Measurements from ENCODE around the gene GRB2.

Gene GRB2

GRCh38 chr17:75356260-75356937, 49.1 kb downstream of the GRB2 start:
- H3K4me1 ChIP-seq: peaks cover 25% of the 10 kb centered on the region
- H3K79me2 ChIP-seq: peaks cover 45% of the 10 kb centered on the region
- TF ChIP-seq CTCF (IDR thresholded peaks at IDR 0.05): no peak
- no peaks in the 10 kb centered on the region for H3K9me3 ChIP-seq (ENCODE audit: control insufficient read depth, low read length)
- H3K36me3 ChIP-seq (ENCODE audit: control insufficient read depth, insufficient read depth, low read length): no peaks in the 10 kb centered on the region
- no peak overlapping the region for H2AFZ ChIP-seq
- no peak overlapping the region for H3K4me3 ChIP-seq (ENCODE audit: low read depth, low read length)
- H3K4me2 ChIP-seq (ENCODE audit: low read length): no peak overlapping the region
- H3K27me3 ChIP-seq (ENCODE audit: control insufficient read depth, insufficient read depth, low read length): no peaks in the 10 kb centered on the region
- no peak overlapping the region for H3K27ac ChIP-seq
- H3K9ac ChIP-seq: no peak overlapping the region

GRCh38 chr17:75353176-75353575, 52.3 kb downstream of the GRB2 start:
- H3K4me1 ChIP-seq: peaks cover 15% of the 10 kb centered on the region
- H3K9me3 ChIP-seq (ENCODE audit: control insufficient read depth, low read length): no peaks in the 10 kb centered on the region

GRCh38 chr17:75352079-75352569, 53.4 kb downstream of the GRB2 start:
- H3K79me2 ChIP-seq: peaks cover 49% of the 10 kb centered on the region
- no peaks in the 10 kb centered on the region for H3K9me3 ChIP-seq (ENCODE audit: control insufficient read depth, low read length)
- H3K36me3 ChIP-seq (ENCODE audit: control insufficient read depth, insufficient read depth, low read length): no peaks in the 10 kb centered on the region
- no peaks in the 10 kb centered on the region for H3K27me3 ChIP-seq (ENCODE audit: control insufficient read depth, insufficient read depth, low read length)
- H3K4me2 ChIP-seq (ENCODE audit: low read length): peak overlapping the region; percentile 47
- peak overlapping the region; percentile 63 for H3K27ac ChIP-seq
- TF ChIP-seq CTCF (IDR thresholded peaks at IDR 0.05): no peak
- peak overlapping the region; percentile 26 for H2AFZ ChIP-seq
- no peak overlapping the region for H3K9ac ChIP-seq
- H3K4me3 ChIP-seq (ENCODE audit: low read depth, low read length): peak overlapping the region; percentile 19
- H3K4me1 ChIP-seq: peaks cover 19% of the 10 kb centered on the region

More at GRCh38 chr17:75353176-75353575, 52.3 kb downstream of the GRB2 start:
- H3K4me2 ChIP-seq (ENCODE audit: low read length): no peak overlapping the region
- peaks cover 50% of the 10 kb centered on the region for H3K79me2 ChIP-seq
- no peak for TF ChIP-seq CTCF (IDR thresholded peaks at IDR 0.05)
- no peaks in the 10 kb centered on the region for H3K36me3 ChIP-seq (ENCODE audit: control insufficient read depth, insufficient read depth, low read length)
- H3K27me3 ChIP-seq (ENCODE audit: control insufficient read depth, insufficient read depth, low read length): no peaks in the 10 kb centered on the region
- no peak overlapping the region for H3K9ac ChIP-seq
- no peak overlapping the region for H3K27ac ChIP-seq
- H2AFZ ChIP-seq: no peak overlapping the region
- H3K4me3 ChIP-seq (ENCODE audit: low read depth, low read length): no peak overlapping the region

- Histone ChIP-seq H3K36me3 (ENCODE audit: control insufficient read depth, insufficient read depth, low read length) (no peaks in the 10 kb centered on the region), H3K9ac (no peak overlapping the region), H3K4me1 (peaks cover 24% of the 10 kb centered on the region)
Observed at GRCh38 chr17:75350706-75351105, 54.8 kb downstream of the GRB2 start.

More at GRCh38 chr17:75350706-75351105, 54.8 kb downstream of the GRB2 start:
- H3K27ac ChIP-seq: no peak overlapping the region
- H2AFZ ChIP-seq: no peak overlapping the region
- H3K4me2 ChIP-seq (ENCODE audit: low read length): no peak overlapping the region
- peaks cover 51% of the 10 kb centered on the region for H3K79me2 ChIP-seq
- H3K4me3 ChIP-seq (ENCODE audit: low read depth, low read length): no peak overlapping the region
- H3K27me3 ChIP-seq (ENCODE audit: control insufficient read depth, insufficient read depth, low read length): no peaks in the 10 kb centered on the region
- H3K9me3 ChIP-seq (ENCODE audit: control insufficient read depth, low read length): no peaks in the 10 kb centered on the region
- TF ChIP-seq CTCF (IDR thresholded peaks at IDR 0.05): no peak
